PC-3 (cell line): Measurements from ENCODE around the gene MOB1B. TPM values are rescaled to one million over a fixed set of nuclear protein-coding genes. Genes with fewer than 3 reads are reported as not detected.
A peak's percentile ranks its signal among the peaks of the same experiment; 100 is the strongest.

Source experiments
- ATAC-seq: fragments of 200-7000 bp; cut with Tn5 transposase; 2 replicates; pipeline ENCODE4 v1.9.1; 2020; ENCODE audit warnings: mild to moderate bottlenecking, moderate library complexity
- BruUV-seq: library from RNA; stranded (reverse); fragments of 400-500 nt; replicated peaks from 2 replicates; lab custom pipeline; 2021; lab: Mats Ljungman, UMichigan
- CTCF ChIA-PET: fragments of 300-600 bp; sonication (Branson Sonifier 250); formaldehyde crosslinking; loops from one replicate; lab custom pipeline; 2022; ENCODE audit warnings: antibody characterized with exemption; lab: Charles Lee
- POLR2A ChIA-PET: fragments of 300-600 bp; sonication (Branson Sonifier 250); formaldehyde crosslinking; loops from one replicate; lab custom pipeline; 2022; ENCODE audit warnings: antibody characterized with exemption; ENCODE audit not compliant: unreplicated experiment; lab: Charles Lee
- DNase-seq: peaks from one replicate; pipeline ENCODE4 v3.0.0-alpha.2; 2015
- H2AFZ ChIP-seq: fragments of 300-600 bp; sonication (generic); 2 replicates; pipeline ENCODE4 v1.6.0; 2016; ENCODE audit warnings: antibody characterized with exemption, low read length
- H3F3A ChIP-seq: fragments of 300-600 bp; sonication (generic); one replicate; pipeline ENCODE4 v1.6.0; 2017; ENCODE audit warnings: antibody characterized with exemption, low read length, control low read depth, mild to moderate bottlenecking; ENCODE audit not compliant: unreplicated experiment
- H3K27ac ChIP-seq: fragments of 300-600 bp; sonication (generic); 2 replicates; pipeline ENCODE4 v1.5.1; 2016; ENCODE audit warnings: mild to moderate bottlenecking, low read length
- H3K27me3 ChIP-seq: fragments of 300-600 bp; sonication (generic); 2 replicates; pipeline ENCODE4 v1.6.1; 2016; ENCODE audit warnings: low read length, mixed read lengths
- H3K36me3 ChIP-seq: fragments of 300-600 bp; sonication (generic); 2 replicates; pipeline ENCODE4 v1.6.1; 2016; ENCODE audit warnings: low read depth, mixed run types, low read length, mixed read lengths
- H3K4me1 ChIP-seq: fragments of 300-600 bp; sonication (generic); 2 replicates; pipeline ENCODE4 v1.5.1; 2016; ENCODE audit warnings: low read length; ENCODE audit not compliant: insufficient read depth
- H3K4me2 ChIP-seq: fragments of 300-600 bp; sonication (generic); 2 replicates; pipeline ENCODE4 v1.6.0; 2016; ENCODE audit warnings: low read length
- H3K4me3 ChIP-seq: fragments of 300-600 bp; sonication (generic); 2 replicates; pipeline ENCODE4 v1.5.1; 2016; ENCODE audit warnings: mild to moderate bottlenecking, low read length, mixed read lengths
- H3K79me2 ChIP-seq: fragments of 300-600 bp; sonication (generic); 2 replicates; pipeline ENCODE4 v1.6.1; 2017; ENCODE audit warnings: low read length, mixed read lengths
- H3K9ac ChIP-seq: fragments of 300-600 bp; sonication (generic); 2 replicates; pipeline ENCODE4 v1.6.0; 2016; ENCODE audit warnings: mild to moderate bottlenecking, low read length
- H3K9me2 ChIP-seq: fragments of 300-600 bp; sonication (generic); replicated peaks from 2 replicates; pipeline ENCODE4 v1.6.1; 2016; ENCODE audit warnings: mixed run types, low read length, mixed read lengths
- H3K9me3 ChIP-seq: fragments of 300-600 bp; sonication (generic); 2 replicates; pipeline ENCODE4 v1.6.1; 2016; ENCODE audit warnings: low read length, mixed read lengths
- H4K20me1 ChIP-seq: fragments of 300-600 bp; sonication (generic); 2 replicates; pipeline ENCODE4 v1.6.1; 2016; ENCODE audit warnings: low read length, mixed read lengths
- CTCF ChIP-seq: fragments of 300-600 bp; sonication (generic); conservative IDR thresholded peaks from 2 replicates; pipeline ENCODE4 v1.5.1; 2017; ENCODE audit warnings: antibody characterized with exemption, low read depth, mild to moderate bottlenecking, low read length
- EZH2 ChIP-seq: fragments of 300-600 bp; sonication (generic); IDR thresholded peaks from one replicate; pipeline ENCODE4 v1.6.1; 2017; ENCODE audit warnings: antibody characterized with exemption, mild to moderate bottlenecking, low read length; ENCODE audit not compliant: unreplicated experiment
- EZH2phosphoT487 ChIP-seq: fragments of 300-600 bp; sonication (generic); IDR thresholded peaks from 2 replicates; pipeline ENCODE4 v1.6.1; 2018; ENCODE audit warnings: mild to moderate bottlenecking, antibody characterized with exemption, low read length, borderline replicate concordance
- intact Hi-C: fragments of 100-400 bp; cut with micrococcal nuclease; formaldehyde crosslinking; loops from 2 replicates; pipeline ENCODE4 v1.9.0; 2023
- total RNA-seq: library from RNA; depleted of rRNA; stranded (reverse); fragments of >200 nt; gene quantifications from 2 replicates; pipeline ENCODE4 v1.2.3, GENCODE V29; 2014

The MOB1B gene
- total RNA-seq, 1 experiment from 2014 or later = 11.4 TPM

DNA sequence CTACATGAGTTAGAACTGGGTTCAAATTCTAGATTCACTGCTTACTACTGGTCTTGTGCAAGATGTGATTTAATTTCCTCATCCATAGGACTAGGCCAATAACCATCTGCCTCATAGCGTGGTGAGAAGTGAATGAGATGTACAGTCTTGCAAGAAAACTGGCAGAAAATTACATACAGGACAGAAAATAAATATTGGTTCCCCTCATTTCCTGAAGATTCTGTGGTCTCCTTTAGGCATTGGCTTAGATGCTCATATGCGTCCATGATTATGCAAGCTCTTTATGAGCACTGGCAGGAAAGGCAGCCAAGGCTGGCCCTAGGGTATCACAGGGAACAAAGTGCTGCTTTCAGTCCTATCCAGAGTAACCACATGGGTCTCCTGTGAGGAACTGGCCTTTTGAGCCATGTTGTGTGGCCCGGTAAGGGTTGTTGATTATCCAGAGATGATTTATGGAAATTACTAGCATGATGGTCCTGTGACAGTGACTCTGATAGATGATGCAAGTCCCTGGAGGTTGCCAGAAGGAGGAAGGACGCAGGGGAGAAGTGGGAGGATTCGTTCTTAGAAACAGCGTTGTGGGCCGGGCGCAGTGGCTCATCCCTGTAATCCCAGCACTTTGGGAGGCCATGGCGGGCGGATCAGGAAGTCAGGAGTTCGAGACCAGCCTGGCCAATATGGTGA, 9.9 kb upstream of the MOB1B start:
- no peak for DNase-seq
- TF ChIP-seq EZH2 (no peak), CTCF (no peak), EZH2phosphoT487 (no peak)
- Histone ChIP-seq H2AFZ (no peak overlapping the region), H3K27ac (no peak overlapping the region), H3F3A (no peaks in the 10 kb centered on the region), H3K27me3 (no peaks in the 10 kb centered on the region), H3K4me3 (no peak overlapping the region), H3K9me2 (no peaks in the 10 kb centered on the region), H3K36me3 (no peaks in the 10 kb centered on the region), H3K4me2 (no peak overlapping the region), H3K9me3 (no peaks in the 10 kb centered on the region), H3K9ac (no peak overlapping the region), H3K79me2 (no peaks in the 10 kb centered on the region), H3K4me1 (no peaks in the 10 kb centered on the region), H4K20me1 (no peaks in the 10 kb centered on the region)
- intact Hi-C loops = no loop called here
- no peak for ATAC-seq
- BruUV-seq = no TSS peak
- CTCF ChIA-PET = no interaction called here
- POLR2A ChIA-PET = no interaction called here

GRCh38 chr4:70893790-70894189, 8.4 kb upstream of the MOB1B start:
- CTCF ChIA-PET = no interaction called here
- no peak overlapping the region for H3K9ac ChIP-seq
- no TSS peak for BruUV-seq
- H3K79me2 ChIP-seq = no peaks in the 10 kb centered on the region
- H3F3A ChIP-seq = no peaks in the 10 kb centered on the region
- H3K4me1 ChIP-seq = no peaks in the 10 kb centered on the region
- no peaks in the 10 kb centered on the region for H3K36me3 ChIP-seq
- no peak overlapping the region for H3K27ac ChIP-seq
- 0 out of 2 replicates have a peak overlapping the region, but pooled peaks have one; percentile 43 for H2AFZ ChIP-seq
- intact Hi-C loops = no loop called here
- no peaks in the 10 kb centered on the region for H4K20me1 ChIP-seq
- no peaks in the 10 kb centered on the region for H3K27me3 ChIP-seq
- DNase-seq (no peak), ATAC-seq (no peak)
- H3K9me2 ChIP-seq = no peaks in the 10 kb centered on the region
- no peaks in the 10 kb centered on the region for H3K9me3 ChIP-seq
- no peak overlapping the region for H3K4me3 ChIP-seq
- POLR2A ChIA-PET = no interaction called here
- H3K4me2 ChIP-seq = no peak overlapping the region
- TF ChIP-seq EZH2 = no peak

DNA sequence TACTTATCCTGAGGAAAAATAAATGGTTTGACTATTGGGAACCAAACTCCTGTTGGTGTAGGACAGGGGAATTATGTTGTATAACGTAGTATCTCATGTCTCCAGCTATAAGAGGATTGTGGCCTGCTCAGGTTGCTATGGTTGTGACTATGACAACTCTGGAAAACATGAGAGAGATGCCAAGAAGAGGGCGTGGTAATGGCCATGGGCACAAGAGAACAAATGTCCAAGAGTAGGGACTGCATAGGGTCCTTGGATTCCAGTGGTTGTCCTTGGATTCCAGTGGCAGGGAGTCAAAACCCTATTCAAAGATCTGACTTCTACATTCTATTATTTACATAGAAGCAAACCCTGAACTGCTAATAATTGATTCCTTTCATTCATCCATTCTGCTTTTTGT, 6.8 kb upstream of the MOB1B start:
- no peaks in the 10 kb centered on the region for H3K79me2 ChIP-seq
- H3K27ac ChIP-seq = no peak overlapping the region
- H2AFZ ChIP-seq = no peak overlapping the region
- no peaks in the 10 kb centered on the region for H3K27me3 ChIP-seq
- no peaks in the 10 kb centered on the region for H3K9me3 ChIP-seq
- no TSS peak for BruUV-seq
- H3K9ac ChIP-seq = no peak overlapping the region
- H4K20me1 ChIP-seq = no peaks in the 10 kb centered on the region
- H3K9me2 ChIP-seq = no peaks in the 10 kb centered on the region
- H3K4me2 ChIP-seq = no peak overlapping the region
- no peaks in the 10 kb centered on the region for H3F3A ChIP-seq
- no peak overlapping the region for H3K4me3 ChIP-seq
- DNase-seq (no peak), ATAC-seq (peak; percentile 18; the same call in 1 of the 2 replicates)
- no peak for TF ChIP-seq EZH2
- no peaks in the 10 kb centered on the region for H3K36me3 ChIP-seq
- CTCF ChIA-PET = no interaction called here
- intact Hi-C loops = no loop called here
- POLR2A ChIA-PET = no interaction called here
- H3K4me1 ChIP-seq = no peaks in the 10 kb centered on the region
